ENCODE measurements around the gene CKAP5.

The CKAP5 gene

GRCh38 chr11:46693597-46694012 lies 152.5 kb downstream of the CKAP5 start:
- peak; percentile 55 for DNase-seq (ENCODE audit: low read depth in 2 of 2)
- TF ChIP-seq CTCF (IDR thresholded peaks at IDR 0.05; ENCODE audit: low read depth, low read length): no peak
- H3K4me3 ChIP-seq (replicated peaks in 1 of 2; ENCODE audit: low read depth in 2 of 2, low read length in 2 of 2): no peak overlapping the region
